HG02885 (cell line): ENCODE results near the gene TMCC2.
"Not testable (repeated sequence)": the region's sequence is repeated elsewhere in the genome, so short reads cannot be mapped to it uniquely, and the experiment has no call there.

Source experiments
- ATAC-seq: cut with Tn5 transposase; IDR thresholded peaks from one replicate; pipeline ENCODE4 v1.9.1; 2021; ENCODE audit warnings: mild to moderate bottlenecking; ENCODE audit not compliant: unreplicated experiment, poor library complexity

Gene TMCC2

GRCh38 chr1:205274041-205274691 lies 46.4 kb downstream of the TMCC2 start:
- ATAC-seq = peak; percentile 25

- no peak for ATAC-seq
These were observed 47.4 kb downstream of the TMCC2 start for GRCh38 chr1:205275133-205275532.

- ATAC-seq = no peak
These were observed 48.4 kb downstream of the TMCC2 start for GRCh38 chr1:205275916-205276688.

GRCh38 chr1:205276689-205277065 lies 48.9 kb downstream of the TMCC2 start:
- no peak for ATAC-seq

GRCh38 chr1:205279986-205280385 lies 52.2 kb downstream of the TMCC2 start:
- no peak for ATAC-seq

- ATAC-seq = not testable (repeated sequence)
These were observed 53.1 kb downstream of the TMCC2 start for GRCh38 chr1:205280666-205281395.

GRCh38 chr1:205283270-205284147 lies 55.8 kb downstream of the TMCC2 start:
- ATAC-seq = no peak

- ATAC-seq = no peak
These were observed 56.8 kb downstream of the TMCC2 start for GRCh38 chr1:205284420-205285144.

- ATAC-seq = peak; percentile 27
These were observed 57.8 kb downstream of the TMCC2 start for GRCh38 chr1:205285381-205286101.

GRCh38 chr1:205286335-205286950 lies 58.7 kb downstream of the TMCC2 start:
- peak; percentile 35 for ATAC-seq

GRCh38 chr1:205287076-205287475 lies 59.3 kb downstream of the TMCC2 start:
- no peak for ATAC-seq

- peak; percentile 86 for ATAC-seq
These were observed 60.2 kb downstream of the TMCC2 start for GRCh38 chr1:205287767-205288559.

- ATAC-seq = no peak
These were observed 63.9 kb downstream of the TMCC2 start for GRCh38 chr1:205291596-205291995.

GRCh38 chr1:205293350-205294074 lies 65.8 kb downstream of the TMCC2 start:
- no peak for ATAC-seq

GRCh38 chr1:205294175-205294917 lies 66.6 kb downstream of the TMCC2 start:
- no peak for ATAC-seq

GRCh38 chr1:205294934-205295333 lies 67.2 kb downstream of the TMCC2 start:
- ATAC-seq = no peak
